WTC11 (cell line): ENCODE results near the gene PLCD1.

ENCODE experiments used
- CTCF ChIP-seq: fragments of 200-600 bp; IDR thresholded peaks from 2 replicates; pipeline ENCODE4 v1.8.0; 2022; ENCODE audit warnings: antibody characterized with exemption
- USF1 ChIP-seq: sonication (generic); formaldehyde crosslinking; IDR thresholded peaks from 2 replicates; pipeline ENCODE4 v1.8.0; 2022; ENCODE audit warnings: mild to moderate bottlenecking, missing genetic modification reagents

- TF ChIP-seq CTCF (no peak), USF1 (no peak)
Measured at GRCh38 chr3:38047896-38048295, 18.5 kb upstream of the PLCD1 start.
